ENCODE measurements around the gene SPATA2L. TPM values are rescaled to one million over a fixed set of nuclear protein-coding genes. Genes with fewer than 3 reads are reported as not detected.

The SPATA2L gene
- total and polyA plus RNA-seq, 2 of the 13 experiments (the other 11 are each of a cell fraction or from before 2014, with no cell fraction given): 9.1 to 20.7 TPM

GRCh38 chr16:89700100-89700648 lies 1.3 kb downstream of the SPATA2L start (continued):
- TF ChIP-seq ZBTB40 (IDR thresholded peaks at IDR 0.05) (no peak), ZBTB40 (CRISPR knock-in tag; IDR thresholded peaks at IDR 0.05) (no peak), TCF7 (IDR thresholded peaks at IDR 0.05; ENCODE audit: low read depth) (no peak; the same call in 1 of the 2 replicates), SP5 (CRISPR knock-in tag; IDR thresholded peaks at IDR 0.05; ENCODE audit: borderline replicate concordance, low read depth) (peak; percentile 97), CTCF (CRISPR knock-in tag; IDR thresholded peaks at IDR 0.05) (peak; percentile 97), ZNF484 (CRISPR knock-in tag; IDR thresholded peaks at IDR 0.05; ENCODE audit: borderline replicate concordance, low read depth) (no peak), HMGA1 (CRISPR knock-in tag; conservative IDR thresholded peaks at IDR 0.05) (no peak), RXRB (CRISPR knock-in tag; IDR thresholded peaks at IDR 0.05; ENCODE audit: borderline replicate concordance) (peak; percentile 77; the same call in 1 of the 2 replicates), KDM6A (CRISPR knock-in tag; IDR thresholded peaks at IDR 0.05; ENCODE audit: low read depth) (peak; percentile 18; the same call in 1 of the 2 replicates), ZNF775 (CRISPR knock-in tag; IDR thresholded peaks at IDR 0.05; ENCODE audit: borderline replicate concordance) (no peak), NCOA1 (CRISPR knock-in tag; IDR thresholded peaks at IDR 0.05) (peak; percentile 71; the same call in 1 of the 2 replicates), ZFYVE20 (CRISPR knock-in tag; IDR thresholded peaks at IDR 0.05; ENCODE audit: borderline replicate concordance, low read depth) (no peak), CC2D1A (CRISPR knock-in tag; IDR thresholded peaks at IDR 0.05) (no peak), THYN1 (CRISPR knock-in tag; IDR thresholded peaks at IDR 0.05; ENCODE audit: borderline replicate concordance, low read depth) (no peak)
- TF ChIP-seq, protein P1, sequence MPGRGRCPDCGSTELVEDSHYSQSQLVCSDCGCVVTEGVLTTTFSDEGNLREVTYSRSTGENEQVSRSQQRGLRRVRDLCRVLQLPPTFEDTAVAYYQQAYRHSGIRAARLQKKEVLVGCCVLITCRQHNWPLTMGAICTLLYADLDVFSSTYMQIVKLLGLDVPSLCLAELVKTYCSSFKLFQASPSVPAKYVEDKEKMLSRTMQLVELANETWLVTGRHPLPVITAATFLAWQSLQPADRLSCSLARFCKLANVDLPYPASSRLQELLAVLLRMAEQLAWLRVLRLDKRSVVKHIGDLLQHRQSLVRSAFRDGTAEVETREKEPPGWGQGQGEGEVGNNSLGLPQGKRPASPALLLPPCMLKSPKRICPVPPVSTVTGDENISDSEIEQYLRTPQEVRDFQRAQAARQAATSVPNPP (CRISPR knock-in tag; IDR thresholded peaks at IDR 0.05): no peak
- TF ChIP-seq, protein P2, sequence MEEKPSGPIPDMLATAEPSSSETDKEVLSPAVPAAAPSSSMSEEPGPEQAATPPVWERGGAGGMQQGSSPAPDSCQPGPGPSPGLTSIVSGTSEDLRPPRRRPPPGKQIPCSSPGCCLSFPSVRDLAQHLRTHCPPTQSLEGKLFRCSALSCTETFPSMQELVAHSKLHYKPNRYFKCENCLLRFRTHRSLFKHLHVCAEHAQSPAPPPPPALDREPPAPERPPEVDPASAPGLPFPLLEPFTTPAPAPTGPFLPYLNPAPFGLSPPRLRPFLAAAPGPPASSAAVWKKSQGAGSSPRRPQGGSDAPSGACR (CRISPR knock-in tag; IDR thresholded peaks at IDR 0.05): peak; percentile 23; the same call in 1 of the 2 replicates
